SK-N-MC (cell line): ENCODE data around the gene ZNF622.

Source experiments
- EZH2 ChIP-seq: fragments of 200-600 bp; sonication (generic); IDR thresholded peaks from one replicate; pipeline ENCODE4 v1.6.1; 2017; ENCODE audit warnings: antibody characterized with exemption
- FOXP2 ChIP-seq: optimal IDR thresholded peaks from 2 replicates; pipeline ENCODE3; 2011; ENCODE audit warnings: mild to moderate bottlenecking, moderate library complexity; ENCODE audit not compliant: insufficient read depth; ENCODE audit errors: extremely low read length, control extremely low read depth
- POLR2AphosphoS5 ChIP-seq: IDR thresholded peaks from 2 replicates; pipeline ENCODE4 v1.6.1; 2012; ENCODE audit warnings: mild to moderate bottlenecking, low read depth, low read length, borderline replicate concordance

DNA sequence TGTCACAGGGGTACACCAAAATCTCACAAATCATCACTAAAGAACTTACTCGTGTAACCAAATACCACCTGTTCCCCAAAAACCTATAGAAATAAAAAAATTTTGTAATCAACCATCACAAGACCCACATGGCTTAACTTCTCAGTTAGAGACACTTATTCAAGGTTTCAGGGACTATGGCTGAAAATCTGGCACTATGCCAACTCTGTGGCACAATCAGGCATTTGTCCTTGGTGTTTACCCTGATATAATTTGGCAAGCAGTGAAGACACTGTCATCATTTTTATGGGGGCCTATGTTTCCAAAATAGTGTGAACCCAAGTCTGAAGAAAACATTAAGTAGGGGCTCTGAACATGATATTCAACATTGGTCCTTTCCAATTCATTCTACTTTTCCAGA is 59.0 kb downstream of the ZNF622 start:
- TF ChIP-seq POLR2AphosphoS5 (no peak), EZH2 (no peak), FOXP2 (no peak)
